ENCODE data around the gene CYP46A1.

CYP46A1 gene

GRCh38 chr14:99724196-99724891 is 40.2 kb downstream of the CYP46A1 start:
- in situ Hi-C loops (cut with MboI; ENCODE audit: low pct_unique_long_range_greater_than_20kb, low sequenced_read_pairs, unreplicated experiment), result loop anchor here (25.0 kb wide), 1 partner anchor 163 kb away; no protein-coding TSS in a partner anchor
- DNase-seq (ENCODE audit: low spot score), result no peak
- no peak for TF ChIP-seq CTCF (IDR thresholded peaks at IDR 0.05; ENCODE audit: extremely low read depth, insufficient read depth, missing control alignments)

- in situ Hi-C loops (cut with MboI; ENCODE audit: low pct_unique_long_range_greater_than_20kb, low sequenced_read_pairs, unreplicated experiment), result loop anchor here (25.0 kb wide), 1 partner anchor 162 kb away; no protein-coding TSS in a partner anchor
- DNase-seq (ENCODE audit: low spot score), result no peak
These were observed 41.1 kb downstream of the CYP46A1 start for GRCh38 chr14:99724939-99725773.

GRCh38 chr14:99725774-99726537 is 41.9 kb downstream of the CYP46A1 start:
- TF ChIP-seq CTCF (IDR thresholded peaks at IDR 0.05; ENCODE audit: extremely low read depth, insufficient read depth, missing control alignments), result no peak
- in situ Hi-C loops (cut with MboI; ENCODE audit: low pct_unique_long_range_greater_than_20kb, low sequenced_read_pairs, unreplicated experiment), result no loop called here
- no peak for DNase-seq (ENCODE audit: low spot score)

More at GRCh38 chr14:99724939-99725773, 41.1 kb downstream of the CYP46A1 start:
- no peak for TF ChIP-seq CTCF (IDR thresholded peaks at IDR 0.05; ENCODE audit: extremely low read depth, insufficient read depth, missing control alignments)

GRCh38 chr14:99726538-99727095 is 42.5 kb downstream of the CYP46A1 start:
- no peak for DNase-seq (ENCODE audit: low spot score)
- in situ Hi-C loops (cut with MboI; ENCODE audit: low pct_unique_long_range_greater_than_20kb, low sequenced_read_pairs, unreplicated experiment), result no loop called here
- no peak for TF ChIP-seq CTCF (IDR thresholded peaks at IDR 0.05; ENCODE audit: extremely low read depth, insufficient read depth, missing control alignments)

- in situ Hi-C loops (cut with MboI; ENCODE audit: low pct_unique_long_range_greater_than_20kb, low sequenced_read_pairs, unreplicated experiment), result no loop called here
- no peak for TF ChIP-seq CTCF (IDR thresholded peaks at IDR 0.05; ENCODE audit: extremely low read depth, insufficient read depth, missing control alignments)
- peak; percentile 12 for DNase-seq (ENCODE audit: low spot score)
These were observed 43.2 kb downstream of the CYP46A1 start for GRCh38 chr14:99727096-99727870.

Measured in GM13977 (cell line).